Liver (tissue), 9 donors: ENCODE results near the gene SNAPC2. TPM values are rescaled to one million over a fixed set of nuclear protein-coding genes. Genes with fewer than 3 reads are reported as not detected.
A peak's percentile ranks its signal among the peaks of the same experiment; 100 is the strongest.

Source experiments
- DNase-seq: peaks from one replicate; pipeline ENCODE4 v3.0.0-alpha.2; 2017; ENCODE audit warnings: low spot score
- H3K27ac ChIP-seq, 2 donors: one replicate each; pipeline ENCODE4 v1.7.0; 2013; ENCODE audit warnings: inconsistent platforms in 2 of 2, low read length in 2 of 2, control low read depth in 1 of 2, low read depth in 1 of 2, mild to moderate bottlenecking in 1 of 2
- H3K27me3 ChIP-seq, 4 donors: one replicate each; pipeline versions ENCODE4 v1.6.1 to v1.7.0; 2013; ENCODE audit warnings: low read length in 3 of 4, inconsistent platforms in 1 of 4, mild to moderate bottlenecking in 1 of 4, moderate library complexity in 1 of 4; ENCODE audit not compliant: control insufficient read depth in 4 of 4, insufficient read depth in 4 of 4
- H3K36me3 ChIP-seq, 4 donors: one replicate each; pipeline versions ENCODE4 v1.6.1 to v1.7.0; 2013; ENCODE audit warnings: low read length in 3 of 4, mild to moderate bottlenecking in 3 of 4, low read depth in 1 of 4, moderate library complexity in 1 of 4; ENCODE audit not compliant: control insufficient read depth in 4 of 4, insufficient read depth in 3 of 4
- H3K4me1 ChIP-seq, 4 donors: one replicate each; pipeline versions ENCODE4 v1.6.1 to v1.7.0; 2013; ENCODE audit warnings: low read length in 3 of 4, mild to moderate bottlenecking in 3 of 4, moderate library complexity in 1 of 4; ENCODE audit not compliant: control insufficient read depth in 4 of 4, insufficient read depth in 4 of 4
- H3K4me3 ChIP-seq, 3 donors: one replicate each; pipeline versions ENCODE4 v1.6.1 to v1.7.0; 2013; ENCODE audit warnings: low read length in 3 of 3, control low read depth in 1 of 3, low read depth in 1 of 3, mild to moderate bottlenecking in 1 of 3
- H3K9ac ChIP-seq, 2 donors: one replicate each; pipeline ENCODE4 v1.7.0; 2013; ENCODE audit warnings: low read length in 2 of 2, mild to moderate bottlenecking in 2 of 2, moderate library complexity in 2 of 2, control low read depth in 1 of 2, low read depth in 1 of 2
- H3K9me3 ChIP-seq, 4 donors: one replicate each; pipeline versions ENCODE4 v1.6.1 to v1.7.0; 2013; ENCODE audit warnings: low read length in 3 of 4; ENCODE audit not compliant: control insufficient read depth in 4 of 4
- ATF3 ChIP-seq: IDR thresholded peaks from 2 replicates; pipeline ENCODE4 v1.6.1; 2016; ENCODE audit warnings: antibody characterized with exemption
- CTCF ChIP-seq: fragments of 150-350 bp; IDR thresholded peaks from 2 replicates; pipeline ENCODE4 v1.5.1; 2017; ENCODE audit warnings: improper control_type of control experiment, low read depth, low read length; ENCODE audit not compliant: missing input control
- EGR1 ChIP-seq, 2 donors: IDR thresholded peaks; 2 replicates each; pipeline ENCODE4 v1.6.1; 2016 to 2018; ENCODE audit warnings: antibody characterized with exemption in 2 of 2, low read depth in 2 of 2
- FOXA1 ChIP-seq: IDR thresholded peaks from 2 replicates; pipeline ENCODE4 v1.6.1; 2016; ENCODE audit warnings: antibody characterized with exemption
- FOXA2 ChIP-seq: IDR thresholded peaks from 2 replicates; pipeline ENCODE4 v1.6.1; 2016; ENCODE audit warnings: antibody characterized with exemption
- GABPA ChIP-seq, 2 donors: IDR thresholded peaks in 1 of 2; conservative IDR thresholded peaks in 1 of 2; 2 replicates each; pipeline ENCODE4 v1.6.1; 2016; ENCODE audit warnings: antibody characterized with exemption in 2 of 2, mild to moderate bottlenecking in 1 of 2, moderate library complexity in 1 of 2
- HNF4A ChIP-seq, 2 donors: conservative IDR thresholded peaks; 2 replicates each; pipeline ENCODE4 v1.6.1; 2016; ENCODE audit warnings: antibody characterized with exemption in 2 of 2, mild to moderate bottlenecking in 2 of 2
- HNF4G ChIP-seq: IDR thresholded peaks from 2 replicates; pipeline ENCODE4 v1.6.1; 2016; ENCODE audit warnings: antibody characterized with exemption
- JUND ChIP-seq, 2 donors: IDR thresholded peaks; 2 replicates each; pipeline ENCODE4 v1.6.1; 2016; ENCODE audit warnings: antibody characterized with exemption in 2 of 2
- MAX ChIP-seq: IDR thresholded peaks from 2 replicates; pipeline ENCODE4 v1.6.1; 2016; ENCODE audit warnings: antibody characterized with exemption
- NR2F2 ChIP-seq: IDR thresholded peaks from 2 replicates; pipeline ENCODE4 v1.6.1; 2016; ENCODE audit warnings: antibody characterized with exemption
- RAD21 ChIP-seq, 2 donors: IDR thresholded peaks; 2 replicates each; pipeline ENCODE4 v1.6.1; 2016; ENCODE audit warnings: antibody characterized with exemption in 2 of 2, mild to moderate bottlenecking in 2 of 2
- REST ChIP-seq: IDR thresholded peaks from 2 replicates; pipeline ENCODE4 v1.6.1; 2016; ENCODE audit warnings: antibody characterized with exemption, mild to moderate bottlenecking
- RXRA ChIP-seq, 2 donors: IDR thresholded peaks; 2 replicates each; pipeline ENCODE4 v1.6.1; 2017 to 2018; ENCODE audit warnings: antibody characterized with exemption in 2 of 2, mild to moderate bottlenecking in 1 of 2
- SP1 ChIP-seq: IDR thresholded peaks from 2 replicates; pipeline ENCODE4 v1.6.1; 2018; ENCODE audit warnings: antibody characterized with exemption, mild to moderate bottlenecking
- TAF1 ChIP-seq: conservative IDR thresholded peaks from 2 replicates; pipeline ENCODE4 v1.6.1; 2016; ENCODE audit warnings: antibody characterized with exemption, mild to moderate bottlenecking
- YY1 ChIP-seq: IDR thresholded peaks from 2 replicates; pipeline ENCODE4 v1.6.1; 2016; ENCODE audit warnings: antibody characterized with exemption, mild to moderate bottlenecking
- ZBTB33 ChIP-seq: IDR thresholded peaks from 2 replicates; pipeline ENCODE4 v1.6.1; 2016; ENCODE audit warnings: antibody characterized with exemption
- WGBS: extraction: QIAGEN DNeasy Blood & Tissue Kit; methylation state at CpG from one replicate; pipeline ENCODE4 v1.1.7; 2013; 5-methylcytosine and 5-hydroxymethylcytosine counted together
- polyA plus RNA-seq, 2 donors: library from polyadenylated mRNA; stranded (reverse) in 1 of 2; unstranded in 1 of 2; fragments of 200-250 nt in 1 of 2; fragments of >200 nt in 1 of 2; fragmentation: Nextera tagmentation in 1 of 2; extraction: Ambion mirVana in 1 of 2; gene quantifications; one replicate each; pipeline versions ENCODE4 v1.2.1 to v1.2.3, GENCODE V29; 2013 to 2015
- total RNA-seq, 2 donors: library from RNA; depleted of rRNA; stranded (reverse); fragments of >200 nt; gene quantifications; one replicate each; pipeline ENCODE4 v1.2.3, GENCODE V29; 2014
- donor health status: healthy.
- donor health status: healthy.
- donor health status: healthy.
- donor health status: healthy.
- donor health status: healthy.

The SNAPC2 gene
- total and polyA plus RNA-seq, 4 donors, result 2.8 to 7.1 (median 3.3) TPM

- Histone ChIP-seq H3K4me1 (peaks cover 8 to 35% (median 21%) of the 10 kb centered on the region in 4 donors), H3K27ac (no peak overlapping the region), H3K9ac (no peak overlapping the region), H3K36me3 (peaks cover 0 to 10% (median 4%) of the 10 kb centered on the region in 4 donors), H3K9me3 (no peaks in the 10 kb centered on the region), H3K4me3 (no peak overlapping the region), H3K27me3 (no peaks in the 10 kb centered on the region)
- WGBS, result 91% methylated on average over 10 of the region's 10 CpGs
- TF ChIP-seq FOXA1, result no peak
- no peak for TF ChIP-seq FOXA2
- TF ChIP-seq JUND (IDR thresholded peaks at IDR 0.05), result no peak
- no peak for TF ChIP-seq RXRA (IDR thresholded peaks at IDR 0.05)
- no peak for TF ChIP-seq GABPA (IDR thresholded peaks at IDR 0.05 in 1 of 2, conservative IDR thresholded peaks at IDR 0.05 in 1 of 2)
- TF ChIP-seq YY1, result no peak
- TF ChIP-seq REST, result no peak
- TF ChIP-seq HNF4A (conservative IDR thresholded peaks at IDR 0.05), result no peak
- no peak for TF ChIP-seq CTCF
- TF ChIP-seq EGR1 (IDR thresholded peaks at IDR 0.05; ENCODE audit: low read depth in 2 of 2), result no peak
- no peak for TF ChIP-seq TAF1
- no peak for TF ChIP-seq MAX
- no peak for TF ChIP-seq SP1
- TF ChIP-seq RAD21 (IDR thresholded peaks at IDR 0.05), result no peak
- TF ChIP-seq ZBTB33, result no peak
- no peak for TF ChIP-seq HNF4G
- TF ChIP-seq ATF3, result no peak
- peak; percentile 30 for DNase-seq
These were observed 14.3 kb upstream of the SNAPC2 start for GRCh38 chr19:7905859-7906258.

- Histone ChIP-seq H3K36me3 (peaks cover 0 to 22% (median 11%) of the 10 kb centered on the region in 4 donors), H3K4me3 (no peak overlapping the region), H3K9me3 (no peaks in the 10 kb centered on the region), H3K27me3 (no peaks in the 10 kb centered on the region), H3K4me1 (peaks cover 8 to 33% (median 17%) of the 10 kb centered on the region in 4 donors), H3K27ac (no peak overlapping the region), H3K9ac (no peak overlapping the region)
- 95% methylated on average over 19 of the region's 19 CpGs for WGBS
- no peak for DNase-seq
- no peak for TF ChIP-seq RXRA (IDR thresholded peaks at IDR 0.05)
- TF ChIP-seq SP1, result no peak
- TF ChIP-seq MAX, result no peak
- no peak for TF ChIP-seq JUND (IDR thresholded peaks at IDR 0.05)
- no peak for TF ChIP-seq EGR1 (IDR thresholded peaks at IDR 0.05; ENCODE audit: low read depth in 2 of 2)
- TF ChIP-seq RAD21 (IDR thresholded peaks at IDR 0.05), result no peak
- TF ChIP-seq REST, result no peak
- no peak for TF ChIP-seq NR2F2
- TF ChIP-seq GABPA (IDR thresholded peaks at IDR 0.05 in 1 of 2, conservative IDR thresholded peaks at IDR 0.05 in 1 of 2), result no peak
- no peak for TF ChIP-seq HNF4A (conservative IDR thresholded peaks at IDR 0.05)
- TF ChIP-seq HNF4G, result no peak
- TF ChIP-seq ZBTB33, result no peak
- no peak for TF ChIP-seq TAF1
These were observed 13.0 kb upstream of the SNAPC2 start for GRCh38 chr19:7907122-7907521.
